IPS-15b (cell line): ENCODE measurements around the gene MFAP4.
"Not testable (repeated sequence)": the region's sequence is repeated elsewhere in the genome, so short reads cannot be mapped to it uniquely, and the experiment has no call there.

Experiments
- H3K27me3 ChIP-seq: one replicate; pipeline ENCODE4 v1.6.1; 2013; ENCODE audit warnings: low read length; ENCODE audit not compliant: control insufficient read depth, insufficient read depth
- H3K36me3 ChIP-seq: one replicate; pipeline ENCODE4 v1.6.1; 2013; ENCODE audit warnings: low read length; ENCODE audit not compliant: control insufficient read depth, insufficient read depth
- H3K4me1 ChIP-seq: one replicate; pipeline ENCODE4 v1.6.1; 2013; ENCODE audit warnings: mild to moderate bottlenecking, low read length; ENCODE audit not compliant: control insufficient read depth, insufficient read depth
- H3K4me3 ChIP-seq: one replicate; pipeline ENCODE4 v1.5.1; 2013; ENCODE audit warnings: low read depth, low read length
- H3K9ac ChIP-seq: one replicate; pipeline ENCODE4 v1.6.1; 2013; ENCODE audit warnings: low read depth, mild to moderate bottlenecking, low read length
- H3K9me3 ChIP-seq: one replicate; pipeline ENCODE4 v1.6.1; 2013; ENCODE audit warnings: mild to moderate bottlenecking, low read length; ENCODE audit not compliant: control insufficient read depth, insufficient read depth

The MFAP4 gene

GRCh38 chr17:19363460-19364035, 23.4 kb downstream of the MFAP4 start:
- no peak overlapping the region for H3K4me3 ChIP-seq
- peaks cover 4% of the 10 kb centered on the region for H3K27me3 ChIP-seq
- H3K36me3 ChIP-seq: peaks cover 6% of the 10 kb centered on the region
- peak overlapping the region; percentile 26 for H3K9ac ChIP-seq
- H3K4me1 ChIP-seq: peaks cover 3% of the 10 kb centered on the region
- no peaks in the 10 kb centered on the region for H3K9me3 ChIP-seq

DNA sequence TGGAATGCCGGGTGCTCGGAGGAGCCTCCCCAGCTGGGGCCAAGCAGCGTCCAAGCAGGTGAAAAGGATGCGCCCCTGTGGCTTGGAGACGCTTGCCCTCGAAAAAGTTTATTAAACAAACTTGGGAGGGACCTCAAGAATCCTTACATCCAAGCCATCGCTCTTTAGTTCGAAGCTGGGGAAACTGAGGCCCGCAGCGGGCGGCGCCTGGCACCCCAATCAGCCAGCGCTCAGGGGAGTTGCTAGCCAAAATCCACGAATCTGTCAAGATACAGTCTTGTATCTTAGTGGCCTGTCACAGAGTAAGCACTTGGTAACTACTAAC, 23.9 kb downstream of the MFAP4 start:
- Histone ChIP-seq H3K27me3 (peaks cover 4% of the 10 kb centered on the region), H3K9ac (no peak overlapping the region), H3K36me3 (peaks cover 6% of the 10 kb centered on the region), H3K4me1 (peaks cover 3% of the 10 kb centered on the region), H3K4me3 (peak overlapping the region; percentile 87), H3K9me3 (no peaks in the 10 kb centered on the region)

GRCh38 chr17:19362277-19363113, 24.5 kb downstream of the MFAP4 start, which contains the start of gene B9D1:
Gene B9D1, minus strand, starts transcription at chr17:19362723. Its CDS starts 154 bp downstream, at chr17:19362569.
- H3K4me1 ChIP-seq: peaks cover 3% of the 10 kb centered on the region
- peak within 1 kb of the TSS; percentile 71 for H3K9ac ChIP-seq
- H3K27me3 ChIP-seq: peaks cover 4% of the 10 kb centered on the region
- H3K36me3 ChIP-seq: peaks cover 10% of the 10 kb centered on the region
- peak within 1 kb of the TSS; percentile 87 for H3K4me3 ChIP-seq
- no peaks in the 10 kb centered on the region for H3K9me3 ChIP-seq

DNA sequence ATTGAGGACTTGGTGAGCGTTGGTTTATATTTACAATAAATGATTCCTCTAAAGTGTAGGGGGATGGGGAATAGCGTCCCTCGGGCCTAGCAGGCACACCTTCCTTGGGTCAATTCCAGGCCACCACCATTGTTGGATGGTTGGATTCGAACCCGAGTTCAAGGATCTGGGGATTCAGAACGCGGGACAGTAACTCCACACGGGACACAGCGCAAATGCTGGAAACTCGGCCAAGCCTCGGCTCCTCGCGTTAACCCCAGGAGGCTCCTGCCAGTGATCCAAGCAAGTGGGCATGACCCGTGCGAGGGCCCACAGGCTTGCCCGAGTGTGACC, 25.1 kb downstream of the MFAP4 start:
- H3K4me1 ChIP-seq: peaks cover 3% of the 10 kb centered on the region
- H3K9ac ChIP-seq: peak overlapping the region; percentile 71

GRCh38 chr17:19361326-19361725, 25.7 kb downstream of the MFAP4 start:
- H3K27me3 ChIP-seq: peaks cover 4% of the 10 kb centered on the region
- H3K9ac ChIP-seq: peak overlapping the region; percentile 26
- H3K9me3 ChIP-seq: no peaks in the 10 kb centered on the region
- peaks cover 13% of the 10 kb centered on the region for H3K36me3 ChIP-seq
- H3K4me3 ChIP-seq: peak overlapping the region; percentile 87
- H3K4me1 ChIP-seq: peaks cover 3% of the 10 kb centered on the region

More for the DNA sequence above, 25.1 kb downstream of the MFAP4 start:
- Histone ChIP-seq H3K36me3 (peaks cover 13% of the 10 kb centered on the region), H3K27me3 (peaks cover 4% of the 10 kb centered on the region), H3K4me3 (peak overlapping the region; percentile 87), H3K9me3 (no peaks in the 10 kb centered on the region)

DNA sequence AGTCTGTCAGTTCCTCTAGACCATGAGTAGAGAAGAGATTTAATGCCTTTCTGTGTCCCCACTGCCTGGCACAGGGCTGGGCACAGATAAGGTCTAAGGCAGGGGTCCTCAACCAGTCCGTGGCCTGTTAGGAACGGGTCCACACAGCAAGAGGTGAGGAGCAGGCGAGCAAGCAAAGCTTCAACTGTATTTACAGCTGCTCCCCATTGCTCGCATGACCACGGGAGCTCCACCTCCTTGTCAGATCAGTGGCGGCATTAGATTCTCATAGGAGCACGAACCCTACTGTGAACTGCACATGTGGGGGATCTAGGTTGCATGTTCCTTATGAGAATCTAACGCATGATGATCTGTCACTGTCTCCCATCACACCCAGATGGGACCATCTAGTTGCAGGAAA, 26.2 kb downstream of the MFAP4 start:
- no peak overlapping the region for H3K4me3 ChIP-seq
- H3K9me3 ChIP-seq: no peaks in the 10 kb centered on the region
- H3K27me3 ChIP-seq: peaks cover 4% of the 10 kb centered on the region
- H3K9ac ChIP-seq: no peak overlapping the region
- H3K4me1 ChIP-seq: peaks cover 3% of the 10 kb centered on the region
- H3K36me3 ChIP-seq: peaks cover 13% of the 10 kb centered on the region

DNA sequence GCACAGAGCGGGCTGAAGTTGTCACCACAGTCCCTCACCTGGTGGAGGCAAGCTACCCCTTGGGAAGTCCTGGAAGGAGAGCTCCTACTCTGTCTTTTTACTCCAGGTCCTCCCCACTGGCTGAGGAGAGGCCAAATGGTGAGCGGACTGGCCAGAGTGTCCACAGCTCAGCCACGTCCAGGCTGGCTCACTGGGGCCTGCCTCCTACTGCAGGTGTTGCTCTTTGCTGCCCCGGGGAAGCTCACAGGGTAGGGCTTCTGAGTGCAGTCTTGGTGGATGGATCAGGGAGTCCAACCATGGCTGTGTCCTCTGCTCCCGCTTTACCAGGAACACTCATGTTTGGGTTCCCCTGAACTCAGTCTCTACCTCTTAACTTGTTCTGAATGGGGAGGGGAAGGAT, 27.1 kb downstream of the MFAP4 start:
- no peak overlapping the region for H3K4me3 ChIP-seq
- H3K9ac ChIP-seq: no peak overlapping the region
- peaks cover 13% of the 10 kb centered on the region for H3K36me3 ChIP-seq
- peaks cover 4% of the 10 kb centered on the region for H3K27me3 ChIP-seq
- no peaks in the 10 kb centered on the region for H3K9me3 ChIP-seq
- peaks cover 3% of the 10 kb centered on the region for H3K4me1 ChIP-seq

DNA sequence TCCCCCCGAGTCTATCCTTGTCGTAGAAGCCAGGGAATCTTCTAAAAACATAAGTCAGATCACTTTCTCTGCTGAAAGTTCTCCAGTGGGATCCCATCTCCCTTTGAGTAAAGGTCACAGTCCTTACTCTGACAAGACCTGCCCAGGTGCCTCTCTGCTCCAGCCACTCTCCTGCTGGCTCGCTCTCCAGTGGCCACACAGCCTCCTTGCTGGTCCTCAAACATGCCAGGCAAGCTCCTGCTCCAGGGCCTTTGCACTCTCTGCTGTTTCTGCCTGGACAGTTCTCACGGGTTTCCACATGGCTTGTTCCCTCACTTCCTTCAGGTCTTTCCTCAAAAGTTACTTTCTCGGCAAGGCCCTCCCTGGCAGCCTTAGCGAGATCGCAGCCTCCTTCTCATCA, 27.8 kb downstream of the MFAP4 start:
- H3K9ac ChIP-seq: no peak overlapping the region
- H3K9me3 ChIP-seq: no peaks in the 10 kb centered on the region
- peaks cover 4% of the 10 kb centered on the region for H3K27me3 ChIP-seq
- H3K4me3 ChIP-seq: no peak overlapping the region
- H3K36me3 ChIP-seq: peaks cover 13% of the 10 kb centered on the region
- peaks cover 3% of the 10 kb centered on the region for H3K4me1 ChIP-seq

DNA sequence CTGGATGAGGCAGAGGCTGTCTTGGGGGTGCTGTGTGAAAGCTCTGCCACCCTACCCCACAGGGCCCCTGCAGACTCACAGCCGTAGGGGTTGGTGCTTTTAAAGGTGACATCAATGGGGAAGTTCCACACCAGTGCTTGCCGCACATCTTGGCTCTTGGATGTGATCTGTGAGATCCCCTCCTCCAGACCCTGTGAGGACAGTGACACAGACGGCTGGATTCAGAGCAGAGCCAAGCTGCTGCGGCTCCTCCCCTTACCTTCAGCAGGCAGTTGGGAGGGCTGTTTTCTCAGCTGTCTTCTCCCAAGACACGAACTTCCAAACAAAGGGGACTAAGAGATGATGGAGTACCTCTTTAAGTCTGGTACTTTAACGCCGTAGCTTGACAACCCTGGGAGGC, 29.2 kb downstream of the MFAP4 start:
- no peaks in the 10 kb centered on the region for H3K27me3 ChIP-seq
- H3K36me3 ChIP-seq: peaks cover 13% of the 10 kb centered on the region
- no peaks in the 10 kb centered on the region for H3K4me1 ChIP-seq
- no peak overlapping the region for H3K9ac ChIP-seq
- no peak overlapping the region for H3K4me3 ChIP-seq
- H3K9me3 ChIP-seq: no peaks in the 10 kb centered on the region

DNA sequence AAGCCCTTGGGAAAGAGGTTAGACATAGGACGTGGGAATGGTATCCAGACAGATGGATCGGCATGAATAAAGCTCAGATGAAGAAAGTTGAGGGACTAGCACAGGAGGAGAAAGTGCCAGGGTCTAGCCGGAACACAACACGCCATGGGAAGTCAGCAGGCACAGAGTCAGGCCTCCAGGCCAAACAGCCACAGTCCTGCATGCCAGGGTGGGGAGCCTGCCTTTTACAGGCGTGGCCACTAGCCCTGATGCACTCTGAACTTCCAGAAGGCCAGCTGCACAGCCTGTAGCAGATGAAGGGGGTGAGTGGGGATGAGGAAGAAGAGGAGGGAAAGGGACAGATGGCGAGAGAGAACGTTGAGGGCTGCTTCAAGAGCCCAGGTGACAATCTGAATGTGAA, 29.6 kb downstream of the MFAP4 start:
- Histone ChIP-seq H3K9me3 (no peaks in the 10 kb centered on the region), H3K4me1 (no peaks in the 10 kb centered on the region), H3K4me3 (no peak overlapping the region), H3K27me3 (no peaks in the 10 kb centered on the region), H3K36me3 (peaks cover 13% of the 10 kb centered on the region), H3K9ac (no peak overlapping the region)

DNA sequence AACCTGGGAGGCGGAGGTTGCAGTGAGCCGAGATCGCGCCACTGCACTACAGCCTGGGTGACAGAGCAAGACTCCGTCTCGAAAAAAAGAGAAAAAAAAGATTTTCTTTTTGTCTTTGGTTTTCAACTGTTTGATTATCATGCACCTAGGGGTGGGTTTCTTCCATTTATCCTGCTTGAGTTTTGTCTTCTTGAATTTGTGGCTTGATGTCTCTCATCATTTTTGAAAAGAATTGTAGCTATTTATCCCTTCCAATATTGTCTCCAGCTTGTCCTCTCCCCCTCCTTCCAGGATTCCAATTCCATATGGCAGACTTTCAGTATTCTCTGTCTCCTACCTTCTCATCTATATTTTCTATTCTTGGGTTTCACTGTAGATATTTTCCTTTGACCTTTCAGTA, 32.2 kb downstream of the MFAP4 start:
- Histone ChIP-seq H3K4me1 (no peaks in the 10 kb centered on the region), H3K27me3 (no peaks in the 10 kb centered on the region), H3K36me3 (peaks cover 8% of the 10 kb centered on the region), H3K9me3 (no peaks in the 10 kb centered on the region), H3K4me3 (no peak overlapping the region), H3K9ac (no peak overlapping the region)

DNA sequence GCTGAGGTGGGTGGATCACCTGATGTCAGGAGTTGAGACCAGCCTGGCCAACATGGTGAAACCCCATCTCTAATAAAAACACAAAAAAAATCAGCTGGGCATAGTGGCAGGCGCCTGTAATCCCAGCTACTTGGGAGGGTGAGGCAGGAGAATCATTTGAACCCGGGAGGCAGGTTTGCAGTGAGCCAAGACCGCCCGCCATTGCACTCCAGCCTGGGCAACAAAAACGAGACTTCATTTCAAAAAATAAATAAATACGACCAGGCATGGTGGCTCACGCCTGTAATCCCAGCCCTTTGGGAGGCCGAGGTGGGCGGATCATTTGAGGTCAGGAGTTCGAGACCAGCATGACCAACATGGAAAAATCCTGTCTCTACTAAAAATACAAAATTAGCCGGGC, 33.6 kb downstream of the MFAP4 start:
- not testable (repeated sequence) for H3K4me3 ChIP-seq, H3K36me3 ChIP-seq, H3K27me3 ChIP-seq, H3K9ac ChIP-seq, H3K9me3 ChIP-seq, H3K4me1 ChIP-seq
